HepG2 (cell line): ENCODE results near the gene APEX1. TPM values are rescaled to one million over a fixed set of nuclear protein-coding genes. Genes with fewer than 3 reads are reported as not detected.

Experiments
- BORCS8-MEF2B ChIP-seq: sonication (generic); formaldehyde crosslinking; IDR thresholded peaks from 2 replicates; pipeline ENCODE4 v1.8.0; 2022; ENCODE audit warnings: mild to moderate bottlenecking, missing genetic modification reagents
- KAT7 ChIP-seq: IDR thresholded peaks from 2 replicates; pipeline ENCODE4 v1.6.1; 2018; ENCODE audit warnings: borderline replicate concordance, missing compliant biosample characterization
- MED1 ChIP-seq: sonication (generic); formaldehyde crosslinking; IDR thresholded peaks from 2 replicates; pipeline ENCODE4 v1.4.0; 2020; ENCODE audit warnings: missing genetic modification reagents
- MIER3 ChIP-seq: IDR thresholded peaks from 2 replicates; pipeline ENCODE4 v1.6.1; 2016; ENCODE audit warnings: missing compliant biosample characterization, borderline replicate concordance
- MZF1 ChIP-seq: sonication (generic); formaldehyde crosslinking; IDR thresholded peaks from 2 replicates; pipeline ENCODE4 v1.8.1; 2023; ENCODE audit warnings: mild to moderate bottlenecking, missing genetic modification reagents, borderline replicate concordance
- RBAK ChIP-seq: sonication (generic); formaldehyde crosslinking; IDR thresholded peaks from 2 replicates; pipeline ENCODE4 v1.5.1; 2020; ENCODE audit warnings: mild to moderate bottlenecking, missing genetic modification reagents
- SIX1 ChIP-seq: sonication (generic); formaldehyde crosslinking; IDR thresholded peaks from 2 replicates; pipeline ENCODE4 v1.4.0; 2020; ENCODE audit warnings: missing genetic modification reagents, borderline replicate concordance
- SMAD9 ChIP-seq: sonication (generic); formaldehyde crosslinking; IDR thresholded peaks from 2 replicates; pipeline ENCODE4 v1.5.1; 2020; ENCODE audit warnings: mild to moderate bottlenecking, missing genetic modification reagents
- TBX3 ChIP-seq: fragments of 450-650 bp; IDR thresholded peaks from 2 replicates; pipeline ENCODE4 v1.6.1; 2017; ENCODE audit warnings: antibody characterized with exemption, mild to moderate bottlenecking, inconsistent platforms, borderline replicate concordance
- ZFP36L2 ChIP-seq: sonication (generic); formaldehyde crosslinking; IDR thresholded peaks from 2 replicates; pipeline ENCODE4 v1.4.0; 2020; ENCODE audit warnings: missing genetic modification reagents
- ZNF256 ChIP-seq: sonication (generic); formaldehyde crosslinking; conservative IDR thresholded peaks from 2 replicates; pipeline ENCODE4 v1.4.0; 2020; ENCODE audit warnings: missing genetic modification reagents
- ZNF264 ChIP-seq: sonication (generic); formaldehyde crosslinking; IDR thresholded peaks from 2 replicates; pipeline ENCODE4 v1.4.0; 2020; ENCODE audit warnings: missing genetic modification reagents
- ZNF660 ChIP-seq: sonication (generic); formaldehyde crosslinking; IDR thresholded peaks from 2 replicates; pipeline ENCODE4 v1.5.1; 2020; ENCODE audit warnings: mild to moderate bottlenecking, low read depth, missing genetic modification reagents, borderline replicate concordance
- ZNF678 ChIP-seq: sonication (generic); formaldehyde crosslinking; IDR thresholded peaks from 2 replicates; pipeline ENCODE4 v1.4.0; 2020; ENCODE audit warnings: mild to moderate bottlenecking, missing genetic modification reagents
- ZNF850 ChIP-seq: sonication (generic); formaldehyde crosslinking; conservative IDR thresholded peaks from 2 replicates; pipeline ENCODE4 v1.9.0; 2021; ENCODE audit warnings: mild to moderate bottlenecking, missing genetic modification reagents
- polyA plus RNA-seq, 8 experiments: library from polyadenylated mRNA; depleted of rRNA in 3 of 8; stranded (reverse) in 7 of 8; unstranded in 1 of 8; fragments of >200 nt; fragmentation: Illumina TruSeq in 4 of 8; extraction: Trizol in 4 of 8; gene quantifications; 2 replicates each; pipeline versions ENCODE4 v1.2.1 to v1.2.3, GENCODE V29; 2011 to 2016; ENCODE audit warnings: low read depth in 4 of 8, missing spikeins in 1 of 8, mixed read lengths in 1 of 8; ENCODE audit not compliant: insufficient read depth in 1 of 8
- total RNA-seq, 5 experiments: library from RNA; depleted of rRNA; stranded (reverse); fragments of >200 nt; fragmentation: Illumina TruSeq; extraction: Trizol; gene quantifications; 2 replicates each; pipeline ENCODE4 v1.2.3, GENCODE V29; 2016; ENCODE audit warnings: low read depth in 1 of 5
- TF ChIP-seq, protein P1 (sequence below): sonication (generic); formaldehyde crosslinking; IDR thresholded peaks from 2 replicates; pipeline ENCODE4 v1.4.0; 2020; ENCODE audit warnings: missing genetic modification reagents, borderline replicate concordance
- TF ChIP-seq, protein P2 (sequence below): sonication (generic); formaldehyde crosslinking; IDR thresholded peaks from 2 replicates; pipeline ENCODE4 v1.4.0; 2020; ENCODE audit warnings: missing genetic modification reagents
- TF ChIP-seq, protein P3 (sequence below): sonication (generic); formaldehyde crosslinking; IDR thresholded peaks from 2 replicates; pipeline ENCODE4 v1.8.1; 2023; ENCODE audit warnings: mild to moderate bottlenecking, inconsistent platforms, moderate library complexity, missing genetic modification reagents, borderline replicate concordance
- TF ChIP-seq, protein P4 (sequence below): IDR thresholded peaks from 2 replicates; pipeline ENCODE4 v1.6.1; 2012; ENCODE audit warnings: low read length, improper control_type of control experiment

Gene APEX1
- total and polyA plus RNA-seq, 2 of the 13 experiments (the other 11 are each of a cell fraction or from before 2014, with no cell fraction given): 171 to 405 TPM

DNA sequence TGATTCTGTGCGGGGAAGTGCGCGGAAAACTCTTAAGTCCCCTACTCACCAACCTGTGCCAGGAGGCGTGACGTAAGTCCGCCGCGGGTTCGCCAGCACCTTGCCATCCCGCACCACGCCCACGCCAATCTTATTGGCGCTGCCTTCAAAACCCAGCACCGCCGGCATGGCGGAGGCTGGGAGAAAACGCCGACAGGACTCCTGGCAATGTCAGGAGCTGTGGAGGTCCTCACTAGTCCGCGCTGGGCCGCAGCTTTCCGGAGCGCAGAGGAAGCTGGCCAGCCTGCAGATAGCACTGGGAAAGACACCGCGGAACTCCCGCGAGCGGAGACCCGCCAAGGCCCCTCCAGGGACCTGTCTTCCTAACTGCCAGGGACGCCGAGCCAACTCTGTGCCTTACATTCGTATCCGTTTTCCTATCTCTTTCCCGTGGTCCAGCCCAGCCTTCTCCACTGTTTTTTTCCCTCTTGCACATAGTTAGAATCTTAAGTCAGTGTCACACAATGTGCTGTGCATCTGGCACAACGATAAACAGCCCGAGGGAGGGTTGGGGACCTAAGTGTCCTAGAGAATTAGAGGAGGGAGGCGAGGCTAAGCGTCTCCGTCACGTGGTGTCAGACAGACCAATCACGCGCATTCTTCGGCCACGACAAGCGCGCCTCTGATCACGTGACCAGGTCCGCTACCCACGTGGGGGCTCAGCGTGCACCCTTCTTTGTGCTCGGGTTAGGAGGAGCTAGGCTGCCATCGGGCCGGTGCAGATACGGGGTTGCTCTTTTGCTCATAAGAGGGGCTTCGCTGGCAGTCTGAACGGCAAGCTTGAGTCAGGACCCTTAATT lies at the start of gene APEX1, which contains the start of gene OSGEP (continued):
- TF ChIP-seq, protein P1, sequence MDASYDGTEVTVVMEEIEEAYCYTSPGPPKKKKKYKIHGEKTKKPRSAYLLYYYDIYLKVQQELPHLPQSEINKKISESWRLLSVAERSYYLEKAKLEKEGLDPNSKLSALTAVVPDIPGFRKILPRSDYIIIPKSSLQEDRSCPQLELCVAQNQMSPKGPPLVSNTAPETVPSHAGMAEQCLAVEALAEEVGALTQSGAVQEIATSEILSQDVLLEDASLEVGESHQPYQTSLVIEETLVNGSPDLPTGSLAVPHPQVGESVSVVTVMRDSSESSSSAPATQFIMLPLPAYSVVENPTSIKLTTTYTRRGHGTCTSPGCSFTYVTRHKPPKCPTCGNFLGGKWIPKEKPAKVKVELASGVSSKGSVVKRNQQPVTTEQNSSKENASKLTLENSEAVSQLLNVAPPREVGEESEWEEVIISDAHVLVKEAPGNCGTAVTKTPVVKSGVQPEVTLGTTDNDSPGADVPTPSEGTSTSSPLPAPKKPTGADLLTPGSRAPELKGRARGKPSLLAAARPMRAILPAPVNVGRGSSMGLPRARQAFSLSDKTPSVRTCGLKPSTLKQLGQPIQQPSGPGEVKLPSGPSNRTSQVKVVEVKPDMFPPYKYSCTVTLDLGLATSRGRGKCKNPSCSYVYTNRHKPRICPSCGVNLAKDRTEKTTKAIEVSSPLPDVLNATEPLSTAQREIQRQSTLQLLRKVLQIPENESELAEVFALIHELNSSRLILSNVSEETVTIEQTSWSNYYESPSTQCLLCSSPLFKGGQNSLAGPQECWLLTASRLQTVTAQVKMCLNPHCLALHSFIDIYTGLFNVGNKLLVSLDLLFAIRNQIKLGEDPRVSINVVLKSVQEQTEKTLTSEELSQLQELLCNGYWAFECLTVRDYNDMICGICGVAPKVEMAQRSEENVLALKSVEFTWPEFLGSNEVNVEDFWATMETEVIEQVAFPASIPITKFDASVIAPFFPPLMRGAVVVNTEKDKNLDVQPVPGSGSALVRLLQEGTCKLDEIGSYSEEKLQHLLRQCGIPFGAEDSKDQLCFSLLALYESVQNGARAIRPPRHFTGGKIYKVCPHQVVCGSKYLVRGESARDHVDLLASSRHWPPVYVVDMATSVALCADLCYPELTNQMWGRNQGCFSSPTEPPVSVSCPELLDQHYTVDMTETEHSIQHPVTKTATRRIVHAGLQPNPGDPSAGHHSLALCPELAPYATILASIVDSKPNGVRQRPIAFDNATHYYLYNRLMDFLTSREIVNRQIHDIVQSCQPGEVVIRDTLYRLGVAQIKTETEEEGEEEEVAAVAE (CRISPR knock-in tag): peak; percentile 80; the same call in 1 of the 2 replicates
- TF ChIP-seq ZNF264 (no peak), MIER3 (CRISPR knock-in tag) (peak; percentile 81), BORCS8-MEF2B (CRISPR knock-in tag) (peak; percentile 98), SIX1 (CRISPR knock-in tag) (0 out of 2 replicates have a peak, but pooled peaks have one; percentile 14), MED1 (CRISPR knock-in tag) (peak; percentile 45), TBX3 (0 out of 2 replicates have a peak, but pooled peaks have one; percentile 38), RBAK (no peak), ZNF256 (CRISPR knock-in tag) (peak; percentile 64; the same call in 1 of the 2 replicates), MZF1 (CRISPR knock-in tag) (no peak), ZNF660 (CRISPR knock-in tag) (no peak), ZFP36L2 (CRISPR knock-in tag) (no peak), SMAD9 (CRISPR knock-in tag) (no peak; the same call in 1 of the 2 replicates), ZNF678 (CRISPR knock-in tag) (no peak), KAT7 (no peak), ZNF850 (no peak)
- TF ChIP-seq, protein P2, sequence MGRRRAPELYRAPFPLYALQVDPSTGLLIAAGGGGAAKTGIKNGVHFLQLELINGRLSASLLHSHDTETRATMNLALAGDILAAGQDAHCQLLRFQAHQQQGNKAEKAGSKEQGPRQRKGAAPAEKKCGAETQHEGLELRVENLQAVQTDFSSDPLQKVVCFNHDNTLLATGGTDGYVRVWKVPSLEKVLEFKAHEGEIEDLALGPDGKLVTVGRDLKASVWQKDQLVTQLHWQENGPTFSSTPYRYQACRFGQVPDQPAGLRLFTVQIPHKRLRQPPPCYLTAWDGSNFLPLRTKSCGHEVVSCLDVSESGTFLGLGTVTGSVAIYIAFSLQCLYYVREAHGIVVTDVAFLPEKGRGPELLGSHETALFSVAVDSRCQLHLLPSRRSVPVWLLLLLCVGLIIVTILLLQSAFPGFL (CRISPR knock-in tag): no peak
- TF ChIP-seq, protein P3, sequence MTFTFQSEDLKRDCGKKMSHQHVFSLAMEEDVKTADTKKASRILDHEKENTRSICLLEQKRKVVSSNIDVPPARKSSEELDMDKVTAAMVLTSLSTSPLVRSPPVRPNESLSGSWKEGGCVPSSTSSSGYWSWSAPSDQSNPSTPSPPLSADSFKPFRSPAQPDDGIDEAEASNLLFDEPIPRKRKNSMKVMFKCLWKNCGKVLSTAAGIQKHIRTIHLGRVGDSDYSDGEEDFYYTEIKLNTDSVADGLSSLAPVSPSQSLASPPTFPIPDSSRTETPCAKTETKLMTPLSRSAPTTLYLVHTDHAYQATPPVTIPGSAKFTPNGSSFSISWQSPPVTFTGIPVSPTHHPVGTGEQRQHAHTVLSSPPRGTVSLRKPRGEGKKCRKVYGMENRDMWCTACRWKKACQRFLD (CRISPR knock-in tag): peak; percentile 13; the same call in 1 of the 2 replicates
- TF ChIP-seq, protein P4, sequence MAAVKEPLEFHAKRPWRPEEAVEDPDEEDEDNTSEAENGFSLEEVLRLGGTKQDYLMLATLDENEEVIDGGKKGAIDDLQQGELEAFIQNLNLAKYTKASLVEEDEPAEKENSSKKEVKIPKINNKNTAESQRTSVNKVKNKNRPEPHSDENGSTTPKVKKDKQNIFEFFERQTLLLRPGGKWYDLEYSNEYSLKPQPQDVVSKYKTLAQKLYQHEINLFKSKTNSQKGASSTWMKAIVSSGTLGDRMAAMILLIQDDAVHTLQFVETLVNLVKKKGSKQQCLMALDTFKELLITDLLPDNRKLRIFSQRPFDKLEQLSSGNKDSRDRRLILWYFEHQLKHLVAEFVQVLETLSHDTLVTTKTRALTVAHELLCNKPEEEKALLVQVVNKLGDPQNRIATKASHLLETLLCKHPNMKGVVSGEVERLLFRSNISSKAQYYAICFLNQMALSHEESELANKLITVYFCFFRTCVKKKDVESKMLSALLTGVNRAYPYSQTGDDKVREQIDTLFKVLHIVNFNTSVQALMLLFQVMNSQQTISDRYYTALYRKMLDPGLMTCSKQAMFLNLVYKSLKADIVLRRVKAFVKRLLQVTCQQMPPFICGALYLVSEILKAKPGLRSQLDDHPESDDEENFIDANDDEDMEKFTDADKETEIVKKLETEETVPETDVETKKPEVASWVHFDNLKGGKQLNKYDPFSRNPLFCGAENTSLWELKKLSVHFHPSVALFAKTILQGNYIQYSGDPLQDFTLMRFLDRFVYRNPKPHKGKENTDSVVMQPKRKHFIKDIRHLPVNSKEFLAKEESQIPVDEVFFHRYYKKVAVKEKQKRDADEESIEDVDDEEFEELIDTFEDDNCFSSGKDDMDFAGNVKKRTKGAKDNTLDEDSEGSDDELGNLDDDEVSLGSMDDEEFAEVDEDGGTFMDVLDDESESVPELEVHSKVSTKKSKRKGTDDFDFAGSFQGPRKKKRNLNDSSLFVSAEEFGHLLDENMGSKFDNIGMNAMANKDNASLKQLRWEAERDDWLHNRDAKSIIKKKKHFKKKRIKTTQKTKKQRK: no peak
